Mucosa of gallbladder (tissue), 1 donor: ENCODE data around the gene ANKRD13D. TPM values are rescaled to one million over a fixed set of nuclear protein-coding genes. Genes with fewer than 3 reads are reported as not detected.

Experiments
- DNase-seq: peaks from one replicate; pipeline ENCODE4 v3.0.0-alpha.2; 2020; ENCODE audit warnings: low spot score
- total RNA-seq: library from RNA; stranded (reverse); gene quantifications from one replicate; pipeline ENCODE4 v1.2.1, GENCODE V29; 2021
- donor health status: DM: no; HTN: no; CAD: no.

ANKRD13D gene
- total RNA-seq, 1 donor from 2014 or later, result 80.5 TPM

- no peak for DNase-seq
These were observed 13.5 kb downstream of the ANKRD13D start for GRCh38 chr11:67302571-67303131.

GRCh38 chr11:67303132-67303834, 14.2 kb downstream of the ANKRD13D start, which contains the start of gene SSH3:
SSH3 (plus strand) TSS chr11:67303530; CDS start chr11:67303626, 96 bp downstream.
- DNase-seq, result peak; percentile 76

DNA sequence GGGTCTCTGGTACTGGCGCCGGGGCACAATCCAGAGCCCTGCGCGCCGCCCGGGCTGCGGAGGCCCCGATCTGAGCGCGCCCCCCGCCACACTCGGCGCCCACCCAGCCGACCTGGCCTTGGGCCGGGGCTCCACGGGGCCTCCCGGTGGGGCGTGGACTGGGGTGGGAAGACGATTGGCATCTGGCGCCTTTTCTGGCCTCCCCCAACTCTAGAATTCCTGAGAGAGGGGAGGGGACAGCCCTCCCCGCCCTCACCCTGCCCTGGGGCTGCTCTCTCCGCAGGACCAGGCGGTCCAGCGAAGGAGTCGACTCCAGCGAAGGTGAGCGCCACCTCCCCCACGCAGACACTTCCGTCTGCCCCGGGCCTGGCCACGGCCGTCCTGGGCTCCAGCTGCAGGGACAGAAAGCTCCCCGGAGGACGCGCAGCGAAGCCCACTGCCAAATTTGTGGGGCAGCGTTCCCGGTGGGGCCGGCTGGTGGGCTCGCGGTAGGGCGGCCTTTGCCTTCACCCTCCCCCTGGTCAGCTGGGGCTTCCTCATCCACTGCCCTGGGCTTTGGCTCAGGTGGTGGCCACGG, 14.8 kb downstream of the ANKRD13D start:
- no peak for DNase-seq

GRCh38 chr11:67304511-67305113, 15.5 kb downstream of the ANKRD13D start:
- DNase-seq, result no peak

DNA sequence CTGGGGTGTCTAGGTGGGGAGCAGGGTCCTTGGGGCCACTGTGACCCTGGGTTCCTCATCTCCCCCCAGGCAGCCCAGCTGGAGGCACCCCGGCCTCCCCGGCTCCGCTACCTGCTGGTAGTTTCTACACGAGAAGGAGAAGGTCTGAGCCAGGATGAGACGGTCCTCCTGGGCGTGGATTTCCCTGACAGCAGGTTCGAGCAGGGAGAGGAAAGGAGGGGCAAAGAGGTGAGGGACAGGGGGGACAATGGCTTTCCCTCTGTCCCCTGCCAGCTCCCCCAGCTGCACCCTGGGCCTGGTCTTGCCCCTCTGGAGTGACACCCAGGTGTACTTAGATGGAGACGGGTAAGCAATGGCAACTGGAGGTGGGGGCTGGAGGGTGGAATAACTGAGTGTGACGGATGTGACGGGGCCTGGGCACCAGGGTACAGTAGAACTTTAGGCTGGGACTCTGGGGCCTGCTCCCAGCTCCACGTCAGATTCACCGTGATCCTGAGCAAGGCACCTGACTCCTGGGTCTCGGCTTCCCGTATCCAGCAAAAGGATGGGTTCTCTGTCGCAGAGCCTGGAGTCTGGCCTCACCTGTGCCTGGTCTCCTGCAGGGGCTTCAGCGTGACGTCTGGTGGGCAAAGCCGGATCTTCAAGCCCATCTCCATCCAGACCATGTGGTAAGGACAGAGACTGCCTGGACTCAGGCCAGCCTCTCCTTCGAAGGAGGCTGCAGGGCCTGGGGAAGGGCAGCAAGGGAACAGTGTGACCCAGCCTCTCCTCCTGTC, 17.9 kb downstream of the ANKRD13D start:
- no peak for DNase-seq

- DNase-seq, result no peak
These were observed 18.5 kb downstream of the ANKRD13D start for GRCh38 chr11:67307545-67308001.

DNA sequence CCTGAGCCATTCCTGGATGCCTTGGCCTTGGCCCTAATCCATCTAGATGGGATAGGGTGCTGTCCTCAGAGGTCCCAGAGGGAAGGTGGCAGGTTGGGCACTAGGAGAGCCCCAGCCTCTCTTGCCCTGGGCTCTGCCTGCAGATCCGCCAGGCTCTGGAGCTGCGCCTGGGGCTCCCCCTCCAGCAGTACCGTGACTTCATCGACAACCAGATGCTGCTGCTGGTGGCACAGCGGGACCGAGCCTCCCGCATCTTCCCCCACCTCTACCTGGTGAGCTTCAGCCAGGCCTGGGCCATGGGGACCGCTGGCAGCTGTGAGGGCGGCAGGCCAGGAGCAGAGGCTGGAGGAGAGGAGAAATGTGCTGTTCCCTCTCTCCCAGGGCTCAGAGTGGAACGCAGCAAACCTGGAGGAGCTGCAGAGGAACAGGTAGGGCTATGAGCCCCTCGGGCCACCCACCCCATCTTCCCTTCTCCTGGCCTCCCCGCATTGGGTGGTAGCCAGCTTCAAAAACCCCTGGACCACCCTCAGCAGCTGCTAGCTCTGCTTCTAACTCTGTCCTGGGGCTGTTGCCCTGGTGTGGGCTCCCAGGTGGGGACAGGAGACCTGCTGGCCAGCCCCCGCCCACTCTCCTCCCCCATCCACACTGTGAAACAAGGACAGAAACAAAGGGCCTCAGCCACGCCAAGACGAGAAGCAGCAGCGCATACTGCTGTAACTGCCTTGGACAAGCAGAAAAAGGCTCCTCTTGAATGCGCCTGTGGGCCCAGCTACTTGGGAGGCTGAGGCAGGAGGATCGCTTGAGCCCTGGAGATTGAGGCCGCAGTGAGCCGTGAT, 19.1 kb downstream of the ANKRD13D start:
- DNase-seq, result no peak

- no peak for DNase-seq
These were observed 20.1 kb downstream of the ANKRD13D start for GRCh38 chr11:67309166-67309565.

- no peak for DNase-seq
These were observed 20.6 kb downstream of the ANKRD13D start for GRCh38 chr11:67309661-67310061.

- DNase-seq, result no peak
These were observed 21.3 kb downstream of the ANKRD13D start for GRCh38 chr11:67310246-67311050.

DNA sequence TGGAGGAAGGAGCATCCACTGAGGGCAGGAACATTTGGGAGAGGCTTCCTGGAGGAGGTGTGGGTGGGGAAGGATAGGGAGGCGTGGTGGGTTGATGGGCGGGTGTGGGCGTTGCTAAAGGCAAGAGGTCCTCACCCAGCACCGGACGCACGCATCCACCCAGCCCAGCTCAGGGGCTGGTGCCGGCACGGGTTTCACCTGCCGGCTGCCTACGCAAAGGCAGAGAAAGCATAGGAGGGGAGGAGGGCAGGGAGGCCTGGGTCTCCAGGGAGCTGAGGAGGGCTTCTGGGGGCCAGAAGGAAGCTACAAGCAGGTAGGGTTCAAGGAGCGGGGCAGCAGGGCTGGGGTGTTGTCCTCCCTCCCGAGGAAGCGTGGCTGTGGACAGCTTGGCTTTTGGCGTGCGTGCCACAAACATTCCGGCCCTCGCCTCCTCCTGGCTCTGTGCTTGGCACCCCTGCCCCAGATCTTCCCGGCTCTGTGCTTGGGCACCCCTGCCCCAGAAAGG, 22.0 kb downstream of the ANKRD13D start:
- no peak for DNase-seq

DNA sequence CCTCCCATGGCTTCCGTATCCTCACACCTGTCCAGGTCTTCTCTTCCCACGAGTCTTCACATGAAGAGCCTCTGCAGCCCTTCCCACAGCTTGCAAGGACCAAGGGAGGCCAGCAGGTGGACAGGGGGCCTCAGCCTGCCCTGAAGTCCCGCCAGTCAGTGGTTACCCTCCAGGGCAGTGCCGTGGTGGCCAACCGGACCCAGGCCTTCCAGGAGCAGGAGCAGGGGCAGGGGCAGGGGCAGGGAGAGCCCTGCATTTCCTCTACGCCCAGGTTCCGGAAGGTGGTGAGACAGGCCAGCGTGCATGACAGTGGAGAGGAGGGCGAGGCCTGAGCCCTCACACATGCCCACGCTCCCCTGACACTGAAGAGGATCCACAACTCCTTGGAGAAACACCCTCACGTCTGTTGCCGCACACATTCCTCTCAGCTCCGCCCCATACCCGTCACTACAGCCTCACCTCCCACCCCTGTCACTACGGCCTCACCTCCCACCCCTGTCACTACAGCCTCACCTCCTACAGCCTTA, 22.5 kb downstream of the ANKRD13D start:
- no peak for DNase-seq

- DNase-seq, result peak; percentile 70
These were observed 23.3 kb downstream of the ANKRD13D start for GRCh38 chr11:67312187-67313021.

GRCh38 chr11:67313125-67313890, 24.2 kb downstream of the ANKRD13D start:
- DNase-seq, result no peak

GRCh38 chr11:67314218-67314617, 25.1 kb downstream of the ANKRD13D start:
- DNase-seq, result no peak

DNA sequence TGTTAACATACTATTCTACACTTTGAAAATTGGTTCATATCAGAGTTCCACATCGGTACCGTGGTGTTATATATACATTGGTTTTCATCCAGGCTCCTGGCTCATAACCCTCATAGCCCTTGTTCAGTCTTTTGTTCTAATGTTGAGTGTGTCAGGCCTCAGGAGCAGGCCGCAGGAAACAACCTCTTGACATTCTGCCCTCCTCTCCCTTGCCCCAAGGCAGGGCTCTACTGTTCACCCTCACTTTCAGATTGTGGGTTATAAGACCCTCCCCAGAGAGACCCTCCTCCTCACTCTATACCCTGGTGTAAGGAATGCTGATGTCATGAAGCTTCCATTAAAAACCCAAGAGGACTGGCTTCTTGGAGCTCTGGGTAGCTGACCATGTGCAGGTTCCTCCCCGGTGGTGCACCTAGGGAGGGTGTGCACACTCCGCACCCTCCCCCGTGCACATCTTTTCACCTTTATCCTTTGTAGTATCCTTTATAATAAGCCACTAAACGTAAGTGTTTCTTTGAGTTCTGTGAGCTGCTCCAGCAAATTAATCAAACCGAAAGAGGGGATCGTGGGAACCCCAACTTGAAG, 26.3 kb downstream of the ANKRD13D start:
- DNase-seq, result no peak

- DNase-seq, result no peak
These were observed 27.7 kb downstream of the ANKRD13D start for GRCh38 chr11:67316882-67317204.
